ENCODE data around the gene SMPDL3B.
"Not testable (repeated sequence)": the region's sequence is repeated elsewhere in the genome, so short reads cannot be mapped to it uniquely, and the experiment has no call there.

The SMPDL3B gene

GRCh38 chr1:27980216-27980845 is 45.5 kb downstream of the SMPDL3B start:
- TF ChIP-seq CTCF (IDR thresholded peaks at IDR 0.05; ENCODE audit: unreplicated experiment in 3 of 3) = no peak
- Mint-ChIP-seq H3K4me3 (no peak overlapping the region), H3K9me3 (no peaks in the 10 kb centered on the region), H3K27me3 (ENCODE audit: low read depth) (no peaks in the 10 kb centered on the region), H3K27ac (no peak overlapping the region), H3K36me3 (ENCODE audit: low read depth) (peaks cover 17% of the 10 kb centered on the region), H3K4me1 (no peaks in the 10 kb centered on the region)

- Mint-ChIP-seq H3K36me3 (ENCODE audit: low read depth) (peaks cover 21% of the 10 kb centered on the region), H3K27me3 (ENCODE audit: low read depth) (no peaks in the 10 kb centered on the region), H3K9me3 (no peaks in the 10 kb centered on the region), H3K27ac (no peak overlapping the region), H3K4me3 (no peak overlapping the region), H3K4me1 (no peaks in the 10 kb centered on the region)
- TF ChIP-seq CTCF (IDR thresholded peaks at IDR 0.05; ENCODE audit: unreplicated experiment in 3 of 3) = no peak
These were observed 46.3 kb downstream of the SMPDL3B start for GRCh38 chr1:27981145-27981544.

GRCh38 chr1:27990920-27991537 is 56.2 kb downstream of the SMPDL3B start:
- no peak overlapping the region for H3K4me3 Mint-ChIP-seq
- H3K27ac Mint-ChIP-seq = no peak overlapping the region
- H3K4me1 Mint-ChIP-seq = peaks cover 7% of the 10 kb centered on the region
- peaks cover 60% of the 10 kb centered on the region for H3K36me3 Mint-ChIP-seq (ENCODE audit: low read depth)
- TF ChIP-seq CTCF (IDR thresholded peaks at IDR 0.05; ENCODE audit: unreplicated experiment in 3 of 3) = no peak
- H3K27me3 Mint-ChIP-seq (ENCODE audit: low read depth) = no peaks in the 10 kb centered on the region
- H3K9me3 Mint-ChIP-seq = no peaks in the 10 kb centered on the region

- Mint-ChIP-seq H3K4me1 (peaks cover 7% of the 10 kb centered on the region), H3K27me3 (ENCODE audit: low read depth) (no peaks in the 10 kb centered on the region), H3K4me3 (no peak overlapping the region), H3K27ac (no peak overlapping the region), H3K36me3 (ENCODE audit: low read depth) (peaks cover 67% of the 10 kb centered on the region), H3K9me3 (no peaks in the 10 kb centered on the region)
- TF ChIP-seq CTCF (IDR thresholded peaks at IDR 0.05; ENCODE audit: unreplicated experiment in 3 of 3) = no peak
These were observed 57.5 kb downstream of the SMPDL3B start for GRCh38 chr1:27992276-27992675.

GRCh38 chr1:27993241-27993640 is 58.4 kb downstream of the SMPDL3B start:
- Mint-ChIP-seq H3K27ac (peak overlapping the region; percentile 70 to 95 (median 74)), H3K4me1 (peaks cover 7% of the 10 kb centered on the region), H3K27me3 (ENCODE audit: low read depth) (no peaks in the 10 kb centered on the region), H3K4me3 (peak overlapping the region in 1 of 3 experiments; percentile 51), H3K36me3 (ENCODE audit: low read depth) (peaks cover 70% of the 10 kb centered on the region), H3K9me3 (no peaks in the 10 kb centered on the region)
- no peak for TF ChIP-seq CTCF (IDR thresholded peaks at IDR 0.05; ENCODE audit: unreplicated experiment in 3 of 3)

- TF ChIP-seq CTCF (IDR thresholded peaks at IDR 0.05; ENCODE audit: unreplicated experiment in 3 of 3) = no peak
- H3K4me1 Mint-ChIP-seq = peaks cover 7% of the 10 kb centered on the region
- no peaks in the 10 kb centered on the region for H3K27me3 Mint-ChIP-seq (ENCODE audit: low read depth)
- peaks cover 66% of the 10 kb centered on the region for H3K36me3 Mint-ChIP-seq (ENCODE audit: low read depth)
- H3K4me3 Mint-ChIP-seq = no peak overlapping the region
- H3K9me3 Mint-ChIP-seq = no peaks in the 10 kb centered on the region
- H3K27ac Mint-ChIP-seq = peak overlapping the region in 2 of 3 experiments; percentile 41 to 95
These were observed 59.3 kb downstream of the SMPDL3B start for GRCh38 chr1:27994060-27994459.

GRCh38 chr1:27994526-27994925 is 59.7 kb downstream of the SMPDL3B start:
- H3K27ac Mint-ChIP-seq; H3K4me1 Mint-ChIP-seq; H3K9me3 Mint-ChIP-seq; H3K27me3 Mint-ChIP-seq (ENCODE audit: low read depth); H3K4me3 Mint-ChIP-seq: not testable (repeated sequence)
- peaks cover 65% of the 10 kb centered on the region for H3K36me3 Mint-ChIP-seq (ENCODE audit: low read depth)

Data from nephron (organoid).